HEK293T (cell line): ENCODE results near the gene CNOT6.

ENCODE experiments used
- ARNT ChIP-seq: fragments of 450-650 bp; IDR thresholded peaks from 2 replicates; pipeline ENCODE4 v1.6.1; 2017; ENCODE audit warnings: mild to moderate bottlenecking
- BHLHE40 ChIP-seq: fragments of 450-650 bp; IDR thresholded peaks from 2 replicates; pipeline ENCODE4 v1.6.1; 2016; ENCODE audit warnings: mild to moderate bottlenecking, moderate library complexity, borderline replicate concordance
- CTBP1 ChIP-seq: fragments of 450-650 bp; IDR thresholded peaks from 2 replicates; pipeline ENCODE4 v1.6.1; 2016; ENCODE audit warnings: borderline replicate concordance
- ELF4 ChIP-seq: fragments of 450-650 bp; IDR thresholded peaks from 2 replicates; pipeline ENCODE4 v1.6.1; 2017; ENCODE audit warnings: antibody characterized with exemption
- FOXA1 ChIP-seq: fragments of 450-650 bp; IDR thresholded peaks from 2 replicates; pipeline ENCODE4 v1.6.1; 2016; ENCODE audit warnings: mild to moderate bottlenecking
- FOXK2 ChIP-seq: fragments of 450-650 bp; IDR thresholded peaks from 2 replicates; pipeline ENCODE4 v1.6.1; 2016; ENCODE audit warnings: mild to moderate bottlenecking
- FOXM1 ChIP-seq: fragments of 450-650 bp; IDR thresholded peaks from 2 replicates; pipeline ENCODE4 v1.6.1; 2017; ENCODE audit warnings: mild to moderate bottlenecking, borderline replicate concordance
- L3MBTL2 ChIP-seq: fragments of 450-650 bp; conservative IDR thresholded peaks from 2 replicates; pipeline ENCODE4 v1.6.1; 2016; ENCODE audit warnings: mild to moderate bottlenecking
- NFRKB ChIP-seq: fragments of 450-650 bp; IDR thresholded peaks from 2 replicates; pipeline ENCODE4 v1.6.1; 2016; ENCODE audit warnings: mild to moderate bottlenecking, moderate library complexity
- PKNOX1 ChIP-seq: fragments of 450-650 bp; IDR thresholded peaks from 2 replicates; pipeline ENCODE4 v1.6.1; 2016
- SP1 ChIP-seq: fragments of 450-650 bp; IDR thresholded peaks from 2 replicates; pipeline ENCODE4 v1.6.1; 2017
- SUZ12 ChIP-seq: fragments of 450-650 bp; IDR thresholded peaks from 2 replicates; pipeline ENCODE4 v1.6.1; 2016; ENCODE audit warnings: mild to moderate bottlenecking
- ZNF384 ChIP-seq: fragments of 450-650 bp; IDR thresholded peaks from 2 replicates; pipeline ENCODE4 v1.6.1; 2016

DNA sequence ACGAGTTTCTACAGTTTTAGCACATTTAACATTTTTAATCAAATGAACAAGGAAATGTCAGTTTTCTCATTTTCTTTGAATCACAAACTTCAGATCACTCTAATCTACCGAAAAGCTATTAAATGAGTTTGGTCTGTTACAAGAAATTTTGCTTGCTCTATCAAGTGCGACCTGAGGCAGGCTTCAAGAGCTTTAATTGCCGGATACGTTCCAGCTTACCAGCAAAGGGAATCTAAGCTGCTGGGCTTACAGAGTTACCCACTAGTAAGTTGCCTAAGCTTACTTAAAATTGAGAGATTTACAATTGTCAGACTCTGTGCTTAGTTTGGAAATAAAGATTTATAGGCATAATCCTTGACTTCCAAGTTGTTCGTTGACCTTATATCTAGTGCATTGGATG is 86.5 kb downstream of the CNOT6 start:
- TF ChIP-seq FOXM1 (no peak), PKNOX1 (no peak), NFRKB (no peak), CTBP1 (no peak), FOXK2 (no peak), FOXA1 (no peak), BHLHE40 (no peak), ZNF384 (no peak), ARNT (no peak), L3MBTL2 (no peak), SUZ12 (no peak), ELF4 (no peak), SP1 (no peak)
